Measurements from ENCODE around the gene MAML3.

DNA sequence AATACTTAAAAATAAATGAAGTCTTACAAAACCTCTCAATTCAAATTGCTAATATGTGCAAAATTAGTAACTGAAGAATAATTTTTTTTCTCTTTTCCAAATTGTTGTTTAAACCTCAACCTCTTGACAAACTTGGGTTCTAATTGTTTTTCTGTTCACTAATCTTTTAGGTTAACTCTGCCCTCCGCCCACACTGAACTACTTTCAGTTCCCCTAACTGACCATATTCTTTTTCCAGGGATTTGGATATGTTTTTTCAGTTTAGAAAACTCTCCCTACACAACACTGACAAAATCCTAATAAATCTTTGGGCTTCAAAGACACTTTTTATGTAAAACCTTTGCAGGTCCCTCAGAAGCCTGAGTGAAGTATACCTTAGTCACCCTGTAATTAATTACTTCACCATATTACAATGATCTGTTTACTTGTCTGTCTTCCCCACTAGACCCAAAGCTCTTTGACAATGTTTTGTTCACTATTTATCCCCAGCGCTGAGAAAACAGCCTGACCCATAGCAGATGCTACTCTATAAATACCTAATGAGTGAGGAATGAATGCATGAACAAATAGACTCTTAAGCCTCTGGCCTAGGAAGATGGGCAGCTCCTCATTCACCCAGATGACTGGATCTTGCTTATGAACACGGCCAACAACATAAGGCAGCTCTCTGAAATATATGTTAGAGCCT, 134.9 kb downstream of the MAML3 start:
- TF ChIP-seq, protein P1, sequence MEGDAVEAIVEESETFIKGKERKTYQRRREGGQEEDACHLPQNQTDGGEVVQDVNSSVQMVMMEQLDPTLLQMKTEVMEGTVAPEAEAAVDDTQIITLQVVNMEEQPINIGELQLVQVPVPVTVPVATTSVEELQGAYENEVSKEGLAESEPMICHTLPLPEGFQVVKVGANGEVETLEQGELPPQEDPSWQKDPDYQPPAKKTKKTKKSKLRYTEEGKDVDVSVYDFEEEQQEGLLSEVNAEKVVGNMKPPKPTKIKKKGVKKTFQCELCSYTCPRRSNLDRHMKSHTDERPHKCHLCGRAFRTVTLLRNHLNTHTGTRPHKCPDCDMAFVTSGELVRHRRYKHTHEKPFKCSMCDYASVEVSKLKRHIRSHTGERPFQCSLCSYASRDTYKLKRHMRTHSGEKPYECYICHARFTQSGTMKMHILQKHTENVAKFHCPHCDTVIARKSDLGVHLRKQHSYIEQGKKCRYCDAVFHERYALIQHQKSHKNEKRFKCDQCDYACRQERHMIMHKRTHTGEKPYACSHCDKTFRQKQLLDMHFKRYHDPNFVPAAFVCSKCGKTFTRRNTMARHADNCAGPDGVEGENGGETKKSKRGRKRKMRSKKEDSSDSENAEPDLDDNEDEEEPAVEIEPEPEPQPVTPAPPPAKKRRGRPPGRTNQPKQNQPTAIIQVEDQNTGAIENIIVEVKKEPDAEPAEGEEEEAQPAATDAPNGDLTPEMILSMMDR (IDR thresholded peaks at IDR 0.05 in 8 of 11, conservative IDR thresholded peaks at IDR 0.05 in 3 of 11): no peak
- no peak for TF ChIP-seq POLR2AphosphoS5 (IDR thresholded peaks at IDR 0.05)
- no peak for TF ChIP-seq POLR2A (IDR thresholded peaks at IDR 0.05)

Measured in spleen (tissue), 7 donors.